IMR-90 (cell line): ENCODE results near the gene TBC1D22A. TPM values are rescaled to one million over a fixed set of nuclear protein-coding genes. Genes with fewer than 3 reads are reported as not detected.

ENCODE experiments used
- ATAC-seq: fragments of 200-7000 bp; cut with Tn5 transposase; 2 replicates; pipeline ENCODE4 v1.9.1; 2020; ENCODE audit warnings: low read depth, mild to moderate bottlenecking, moderate library complexity
- BruUV-seq: library from RNA; stranded (reverse); fragments of 400-500 nt; replicated peaks from 2 replicates; lab custom pipeline; 2021; lab: Mats Ljungman, UMichigan
- CTCF ChIA-PET: fragments of 300-600 bp; formaldehyde crosslinking; extraction: SDS; loops from one replicate; lab custom pipeline; 2021; ENCODE audit warnings: antibody characterized with exemption; lab: Yijun Ruan, JAX
- POLR2A ChIA-PET: fragments of 300-600 bp; sonication (Branson Sonifier 250); formaldehyde crosslinking; loops from one replicate; lab custom pipeline; 2022; ENCODE audit warnings: antibody characterized with exemption; ENCODE audit not compliant: unreplicated experiment; lab: Charles Lee
- DNase-seq: peaks from one replicate; pipeline ENCODE4 v3.0.0; 2013
- H2AFZ ChIP-seq: replicated peaks from 2 replicates; pipeline ENCODE3; 2013; ENCODE audit warnings: low read length, mild to moderate bottlenecking; ENCODE audit not compliant: poor library complexity
- H2AK5ac ChIP-seq: 2 replicates; pipeline ENCODE4 v1.6.1; 2013; ENCODE audit warnings: low read depth, low read length, inconsistent platforms
- H2AK9ac ChIP-seq: replicated peaks from 2 replicates; pipeline ENCODE3; 2013; ENCODE audit warnings: mild to moderate bottlenecking, low read depth, low read length, moderate library complexity; ENCODE audit not compliant: poor library complexity
- H2BK120ac ChIP-seq: 2 replicates; pipeline ENCODE4 v1.6.1; 2013; ENCODE audit warnings: low read depth, low read length, inconsistent platforms
- H2BK15ac ChIP-seq: 3 replicates; pipeline ENCODE4 v1.6.1; 2013; ENCODE audit warnings: low read depth, low read length, inconsistent platforms
- H2BK20ac ChIP-seq: 2 replicates; pipeline ENCODE4 v1.6.1; 2013; ENCODE audit warnings: low read depth, mild to moderate bottlenecking, inconsistent platforms, low read length, moderate library complexity
- H2BK5ac ChIP-seq: 2 replicates; pipeline ENCODE4 v1.6.1; 2013; ENCODE audit warnings: mild to moderate bottlenecking, low read depth, low read length, inconsistent platforms; ENCODE audit not compliant: poor library complexity, severe bottlenecking
- H3K14ac ChIP-seq: replicated peaks from 2 replicates; pipeline ENCODE4 v1.6.1; 2013; ENCODE audit warnings: low read depth, low read length, inconsistent platforms
- H3K18ac ChIP-seq: 2 replicates; pipeline ENCODE4 v1.6.1; 2013; ENCODE audit warnings: low read depth, low read length, control low read depth
- H3K23ac ChIP-seq: 2 replicates; pipeline ENCODE4 v1.6.1; 2013; ENCODE audit warnings: low read depth, low read length, inconsistent platforms
- H3K27ac ChIP-seq: 2 replicates; pipeline ENCODE4 v1.5.1; 2013; ENCODE audit warnings: mild to moderate bottlenecking, control low read depth, low read length; ENCODE audit not compliant: insufficient read depth
- H3K27me3 ChIP-seq: 2 replicates; pipeline ENCODE4 v1.6.1; 2013; ENCODE audit warnings: low read length; ENCODE audit not compliant: control insufficient read depth, insufficient read depth
- H3K36me3 ChIP-seq: 2 replicates; pipeline ENCODE4 v1.6.1; 2013; ENCODE audit warnings: low read length, mixed read lengths; ENCODE audit not compliant: control insufficient read depth, insufficient read depth
- H3K4ac ChIP-seq: 2 replicates; pipeline ENCODE4 v1.6.1; 2013; ENCODE audit warnings: low read depth, low read length, inconsistent platforms
- H3K4me1 ChIP-seq: 2 replicates; pipeline ENCODE4 v1.6.1; 2013; ENCODE audit warnings: low read length, mixed read lengths; ENCODE audit not compliant: control insufficient read depth, insufficient read depth
- H3K4me2 ChIP-seq: 2 replicates; pipeline ENCODE4 v1.6.1; 2013; ENCODE audit warnings: low read depth, mild to moderate bottlenecking, control low read depth, low read length, moderate library complexity
- H3K4me3 ChIP-seq: 2 replicates; pipeline ENCODE4 v1.5.1; 2013; ENCODE audit warnings: low read depth, mild to moderate bottlenecking, control low read depth, low read length, moderate library complexity; ENCODE audit not compliant: insufficient read depth
- H3K56ac ChIP-seq: 2 replicates; pipeline ENCODE4 v1.6.1; 2013; ENCODE audit warnings: low read length, inconsistent platforms; ENCODE audit not compliant: insufficient read depth; ENCODE audit errors: extremely low read depth
- H3K79me1 ChIP-seq, 2 experiments: 2 replicates each; pipeline ENCODE4 v1.6.1; 2013; ENCODE audit warnings: low read length in 2 of 2, inconsistent platforms in 1 of 2, low read depth in 1 of 2
- H3K9ac ChIP-seq: 2 replicates; pipeline ENCODE4 v1.6.1; 2013; ENCODE audit warnings: low read depth, low read length, control low read depth
- H3K9me1 ChIP-seq: 2 replicates; pipeline ENCODE4 v1.6.1; 2013; ENCODE audit warnings: low read length, inconsistent platforms; ENCODE audit not compliant: insufficient read depth
- H3K9me3 ChIP-seq: 2 replicates; pipeline ENCODE4 v1.6.1; 2013; ENCODE audit warnings: low read length; ENCODE audit not compliant: control insufficient read depth, insufficient read depth
- H4K20me1 ChIP-seq: 2 replicates; pipeline ENCODE4 v1.6.1; 2013; ENCODE audit warnings: low read length, inconsistent platforms; ENCODE audit not compliant: insufficient read depth
- H4K5ac ChIP-seq: 2 replicates; pipeline ENCODE4 v1.6.1; 2013; ENCODE audit warnings: mild to moderate bottlenecking, low read depth, low read length, control low read depth
- H4K8ac ChIP-seq, 2 experiments: 2 replicates each; pipeline ENCODE4 v1.6.1; 2013; ENCODE audit warnings: low read depth in 2 of 2, low read length in 2 of 2, control low read depth in 1 of 2, inconsistent platforms in 1 of 2
- H4K91ac ChIP-seq: 2 replicates; pipeline ENCODE4 v1.6.1; 2013; ENCODE audit warnings: low read depth, low read length, inconsistent platforms; ENCODE audit not compliant: insufficient read depth
- CEBPB ChIP-seq: IDR thresholded peaks from 2 replicates; pipeline ENCODE4 v1.6.1; 2012; ENCODE audit warnings: low read depth, low read length, improper control_type of control experiment
- RAD21 ChIP-seq: IDR thresholded peaks from 2 replicates; pipeline ENCODE4 v1.6.1; 2012; ENCODE audit warnings: low read length, improper control_type of control experiment
- RCOR1 ChIP-seq: IDR thresholded peaks from 2 replicates; pipeline ENCODE4 v1.6.1; 2012; ENCODE audit warnings: mild to moderate bottlenecking, low read length, improper control_type of control experiment; ENCODE audit not compliant: insufficient replicate concordance
- RFX5 ChIP-seq: IDR thresholded peaks from 2 replicates; pipeline ENCODE4 v1.8.0; 2012; ENCODE audit warnings: low read depth, mild to moderate bottlenecking, low read length, moderate library complexity
- SMC3 ChIP-seq: fragments of 150-350 bp; IDR thresholded peaks from 2 replicates; pipeline ENCODE4 v1.6.1; 2016; ENCODE audit warnings: low read depth, mild to moderate bottlenecking, antibody characterized with exemption, low read length, moderate library complexity
- WGBS, 2 experiments: methylation state at CpG; one replicate each; pipeline versions ENCODE4 v1.1.5 to v1.1.7; 2013; ENCODE audit warnings: missing lambda C conversion rate in 2 of 2; ENCODE audit not compliant: insufficient read length in 1 of 2; ENCODE audit errors: extremely low coverage in 2 of 2; 5-methylcytosine and 5-hydroxymethylcytosine counted together
- dilution Hi-C: fragments of 300-500 bp; cut with HindIII; formaldehyde crosslinking; loops from one replicate; pipeline ENCODE4 v1.14.3; 2018; ENCODE audit warnings: low sequenced_read_pairs; ENCODE audit not compliant: unreplicated experiment
- in situ Hi-C: fragments of 300-500 bp; cut with MboI; formaldehyde crosslinking; loops from 3 replicates; pipeline ENCODE4 v1.14.3; 2019; ENCODE audit warnings: low sequenced_read_pairs, inconsistent platforms, mixed read lengths
- intact Hi-C: fragments of 100-400 bp; cut with micrococcal nuclease; formaldehyde crosslinking; loops from 2 replicates; pipeline ENCODE4 v1.10.0; 2022
- polyA plus RNA-seq, 3 experiments: library from polyadenylated mRNA; depleted of rRNA; stranded (reverse); fragments of >200 nt; gene quantifications; 2 replicates each; pipeline ENCODE4 v1.2.3, GENCODE V29; 2012; ENCODE audit warnings: low replicate concordance in 1 of 3
- total RNA-seq: library from RNA; depleted of rRNA; stranded (reverse); fragments of >200 nt; gene quantifications from 2 replicates; pipeline ENCODE4 v1.2.3, GENCODE V29; 2012
- TF ChIP-seq, protein P1 (sequence below): fragments of 150-350 bp; IDR thresholded peaks from 2 replicates; pipeline ENCODE4 v1.6.1; 2017; ENCODE audit warnings: mild to moderate bottlenecking, antibody characterized with exemption, low read length, low read depth

Gene TBC1D22A
- total and polyA plus RNA-seq, 2 of the 4 experiments (the other 2 are of a cell fraction): 9.0 to 16.7 TPM

DNA sequence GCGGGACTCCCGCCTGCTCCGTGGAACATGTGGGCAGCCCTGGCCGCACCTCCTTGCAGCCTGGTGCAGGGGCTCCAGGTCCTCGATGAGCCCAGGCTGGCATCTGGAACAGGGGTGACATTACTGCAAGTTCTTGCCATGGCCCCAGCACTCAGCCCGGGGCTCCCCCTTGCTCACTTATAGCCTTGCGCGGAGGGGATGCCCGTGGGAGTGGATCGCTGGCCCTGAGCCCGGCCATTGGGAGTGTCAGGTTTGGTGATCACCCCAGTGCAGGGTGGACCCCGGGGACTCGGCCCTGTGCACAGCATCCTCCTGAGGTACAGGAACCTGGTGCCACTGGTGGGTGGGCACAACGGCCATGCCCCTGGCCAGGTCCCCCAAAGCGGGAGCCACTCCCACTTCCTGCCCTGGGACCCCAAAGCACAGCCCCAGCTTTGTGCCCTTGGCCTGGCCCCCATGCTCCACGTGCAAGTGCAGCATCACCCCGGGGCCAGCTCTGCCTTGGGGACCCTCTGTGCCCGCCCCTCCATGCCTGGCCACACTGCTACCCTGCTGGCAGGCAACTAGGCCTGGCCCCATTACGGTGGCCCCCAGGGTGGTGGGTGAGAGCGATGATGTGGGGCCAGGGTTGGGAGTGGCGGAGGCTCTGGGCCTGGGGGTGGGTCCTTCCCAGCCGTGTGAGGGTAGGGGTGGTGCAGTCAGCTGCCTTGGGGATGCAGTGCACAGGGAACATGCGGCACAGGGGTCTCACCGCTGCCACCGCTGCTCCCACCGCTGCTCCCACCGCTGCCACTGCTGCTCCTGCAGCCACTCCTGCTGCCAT is 439.8 kb downstream of the TBC1D22A start (continued):
- no peak for TF ChIP-seq RAD21

DNA sequence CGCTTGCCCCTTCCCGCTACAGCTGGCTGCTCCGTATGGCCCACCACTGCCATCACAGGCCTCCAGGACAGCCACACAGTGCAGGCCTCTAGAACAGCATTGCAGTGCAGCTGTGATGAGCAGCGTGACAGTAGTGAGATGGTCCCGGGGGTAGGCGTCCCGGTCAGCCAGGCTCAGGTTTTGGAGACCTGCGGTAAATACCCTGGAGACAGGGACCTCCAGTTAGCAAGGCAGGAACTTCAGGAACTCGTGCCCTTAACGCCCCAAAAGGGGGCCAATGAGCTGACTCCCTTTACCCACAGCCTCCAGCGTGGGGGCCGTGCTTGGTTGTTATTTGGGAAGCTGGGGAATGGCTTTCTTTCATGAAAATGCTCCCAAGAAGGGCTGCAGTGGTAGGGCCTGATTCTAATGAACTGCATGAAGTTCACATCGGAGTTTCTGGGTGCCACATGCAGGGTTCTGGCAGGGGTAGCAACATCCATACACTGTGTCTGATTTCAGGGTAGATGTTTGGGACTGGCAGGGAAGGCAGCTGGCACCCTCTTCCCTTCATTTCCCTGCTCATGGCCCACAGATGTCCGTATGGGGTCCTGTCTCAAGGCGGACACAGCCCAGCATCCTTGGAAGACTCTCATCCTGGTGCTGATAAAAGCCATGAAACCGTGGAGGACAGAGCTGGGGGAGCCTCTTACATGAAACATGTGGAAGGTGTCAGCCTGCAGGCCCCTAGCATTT is 440.5 kb downstream of the TBC1D22A start:
- no peak overlapping the region for H4K91ac ChIP-seq
- no peak overlapping the region for H3K56ac ChIP-seq
- BruUV-seq: no TSS peak
- H3K9ac ChIP-seq: no peak overlapping the region
- H3K23ac ChIP-seq: no peak overlapping the region
- peaks cover 2% of the 10 kb centered on the region; the same call in 1 of the 2 replicates for H3K27me3 ChIP-seq
- H3K9me3 ChIP-seq: no peaks in the 10 kb centered on the region
- dilution Hi-C loops: no loop called here
- 80% methylated on average over 2 of the region's 16 CpGs; no CpG with 5 or more reads in 1 of the 2 experiments for WGBS, 2 experiments
- no peak overlapping the region for H2AK9ac ChIP-seq
- in situ Hi-C loops: no loop called here
- no peak for ATAC-seq
- intact Hi-C loops: no loop called here
- H2AK5ac ChIP-seq: no peak overlapping the region
- H3K4me1 ChIP-seq: no peaks in the 10 kb centered on the region
- no peak overlapping the region for H3K14ac ChIP-seq
- no peaks in the 10 kb centered on the region for H4K20me1 ChIP-seq
- no peak overlapping the region for H2BK5ac ChIP-seq
- TF ChIP-seq RFX5 (no peak), RCOR1 (no peak), CEBPB (no peak), SMC3 (no peak)
- TF ChIP-seq, protein P1, sequence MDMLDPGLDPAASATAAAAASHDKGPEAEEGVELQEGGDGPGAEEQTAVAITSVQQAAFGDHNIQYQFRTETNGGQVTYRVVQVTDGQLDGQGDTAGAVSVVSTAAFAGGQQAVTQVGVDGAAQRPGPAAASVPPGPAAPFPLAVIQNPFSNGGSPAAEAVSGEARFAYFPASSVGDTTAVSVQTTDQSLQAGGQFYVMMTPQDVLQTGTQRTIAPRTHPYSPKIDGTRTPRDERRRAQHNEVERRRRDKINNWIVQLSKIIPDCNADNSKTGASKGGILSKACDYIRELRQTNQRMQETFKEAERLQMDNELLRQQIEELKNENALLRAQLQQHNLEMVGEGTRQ: no peak
- POLR2A ChIA-PET: no interaction called here
- no peak overlapping the region for H4K8ac ChIP-seq
- H3K4me3 ChIP-seq: no peak overlapping the region
- H4K5ac ChIP-seq: no peak overlapping the region
- no peak overlapping the region for H2BK15ac ChIP-seq
- H3K36me3 ChIP-seq: no peaks in the 10 kb centered on the region
- H2BK20ac ChIP-seq: no peak overlapping the region
- no peak for DNase-seq
- H3K79me1 ChIP-seq: no peaks in the 10 kb centered on the region
- CTCF ChIA-PET: no interaction called here
- H2AFZ ChIP-seq: no peak overlapping the region
- H3K27ac ChIP-seq: no peak overlapping the region
- H3K4me2 ChIP-seq: no peak overlapping the region
- no peak overlapping the region for H3K4ac ChIP-seq
- no peak overlapping the region for H3K18ac ChIP-seq
- no peak overlapping the region for H2BK120ac ChIP-seq
- no peaks in the 10 kb centered on the region for H3K9me1 ChIP-seq
